DND-41 (cell line): ENCODE measurements around the gene PARVB.

Source experiments
- CTCF ChIP-seq: IDR thresholded peaks from 2 replicates; pipeline ENCODE4 v1.5.1; 2012; ENCODE audit warnings: borderline replicate concordance, low read length, moderate library complexity, mild to moderate bottlenecking; ENCODE audit not compliant: poor library complexity, severe bottlenecking; ENCODE audit errors: extremely low read depth
- EZH2 ChIP-seq: IDR thresholded peaks from 3 replicates; pipeline ENCODE4 v1.6.1; 2012; ENCODE audit warnings: borderline replicate concordance, low read depth, mild to moderate bottlenecking, moderate library complexity, low read length, inconsistent platforms; ENCODE audit not compliant: severe bottlenecking

- TF ChIP-seq EZH2, result no peak
- TF ChIP-seq CTCF, result no peak
Observed at GRCh38 chr22:44192816-44193534, 168.9 kb downstream of the PARVB start.
